Urinary bladder (tissue), 4 donors: ENCODE measurements around the gene GLRX. TPM values are rescaled to one million over a fixed set of nuclear protein-coding genes. Genes with fewer than 3 reads are reported as not detected.

ENCODE experiments used
- DNase-seq: peaks from one replicate; pipeline ENCODE4 v3.0.0-alpha.2; 2015; ENCODE audit errors: extremely low spot score
- H3K27ac ChIP-seq: one replicate; pipeline ENCODE4 v1.5.1; 2013; ENCODE audit warnings: low read depth, mild to moderate bottlenecking, moderate library complexity
- H3K36me3 ChIP-seq: one replicate; pipeline ENCODE4 v1.6.1; 2013; ENCODE audit warnings: mild to moderate bottlenecking, moderate library complexity; ENCODE audit not compliant: insufficient read depth
- H3K4me1 ChIP-seq: one replicate; pipeline ENCODE4 v1.6.1; 2013; ENCODE audit warnings: mild to moderate bottlenecking, moderate library complexity; ENCODE audit not compliant: insufficient read depth
- H3K4me3 ChIP-seq: one replicate; pipeline ENCODE4 v1.5.1; 2013; ENCODE audit warnings: low read depth, low read length
- WGBS: extraction: QIAGEN DNeasy Blood & Tissue Kit; methylation state at CpG from one replicate; pipeline ENCODE4 v1.1.7; 2013; 5-methylcytosine and 5-hydroxymethylcytosine counted together
- polyA plus RNA-seq: library from polyadenylated mRNA; stranded (reverse); fragments of 200-250 nt; gene quantifications from one replicate; pipeline ENCODE4 v1.2.3, GENCODE V29; 2013
- total RNA-seq: library from RNA; depleted of rRNA; stranded (reverse); fragments of >200 nt; gene quantifications from one replicate; pipeline ENCODE4 v1.2.3, GENCODE V29; 2014
- donor health status: healthy with polysubstance abuse.
- donor health status: healthy.

GLRX gene
- total and polyA plus RNA-seq, 2 donors = 23.5 to 61.1 TPM

- WGBS = 94% methylated on average over 3 of the region's 3 CpGs
- DNase-seq = no peak
- Histone ChIP-seq H3K4me3 (no peak overlapping the region), H3K36me3 (no peaks in the 10 kb centered on the region), H3K4me1 (no peaks in the 10 kb centered on the region), H3K27ac (no peak overlapping the region)
Measured at GRCh38 chr5:95801961-95802360, 20.6 kb downstream of the GLRX start.

- H3K4me3 ChIP-seq = no peak overlapping the region
- no peak overlapping the region for H3K27ac ChIP-seq
- H3K4me1 ChIP-seq = no peaks in the 10 kb centered on the region
- H3K36me3 ChIP-seq = no peaks in the 10 kb centered on the region
- no peak for DNase-seq
- WGBS = 29% methylated on average over 2 of the region's 2 CpGs
Measured at GRCh38 chr5:95801532-95801931, 21.0 kb downstream of the GLRX start.

- no peak for DNase-seq
- H3K4me3 ChIP-seq = no peak overlapping the region
- no peaks in the 10 kb centered on the region for H3K4me1 ChIP-seq
- no peak overlapping the region for H3K27ac ChIP-seq
- 99% methylated on average over 3 of the region's 3 CpGs for WGBS
- H3K36me3 ChIP-seq = no peaks in the 10 kb centered on the region
Measured at GRCh38 chr5:95800553-95800952, 22.0 kb downstream of the GLRX start.

- 94% methylated on average over 4 of the region's 4 CpGs for WGBS
- Histone ChIP-seq H3K27ac (no peak overlapping the region), H3K36me3 (no peaks in the 10 kb centered on the region), H3K4me3 (no peak overlapping the region), H3K4me1 (no peaks in the 10 kb centered on the region)
- DNase-seq = no peak
Measured at GRCh38 chr5:95799191-95799835, 23.2 kb downstream of the GLRX start.

GRCh38 chr5:95798545-95798944 lies 24.0 kb downstream of the GLRX start:
- no peaks in the 10 kb centered on the region for H3K4me1 ChIP-seq
- H3K27ac ChIP-seq = no peak overlapping the region
- no peak overlapping the region for H3K4me3 ChIP-seq
- H3K36me3 ChIP-seq = no peaks in the 10 kb centered on the region
- no peak for DNase-seq

GRCh38 chr5:95798048-95798447 lies 24.5 kb downstream of the GLRX start:
- WGBS = 97% methylated on average over 2 of the region's 2 CpGs
- Histone ChIP-seq H3K36me3 (no peaks in the 10 kb centered on the region), H3K4me3 (no peak overlapping the region), H3K27ac (no peak overlapping the region), H3K4me1 (no peaks in the 10 kb centered on the region)
- DNase-seq = no peak

- no peak overlapping the region for H3K4me3 ChIP-seq
- no peaks in the 10 kb centered on the region for H3K36me3 ChIP-seq
- H3K27ac ChIP-seq = no peak overlapping the region
- WGBS = 98% methylated on average over 3 of the region's 3 CpGs
- H3K4me1 ChIP-seq = no peaks in the 10 kb centered on the region
- DNase-seq = no peak
Measured at GRCh38 chr5:95797301-95797700, 25.2 kb downstream of the GLRX start.

GRCh38 chr5:95794070-95794516 lies 28.4 kb downstream of the GLRX start:
- Histone ChIP-seq H3K4me1 (no peaks in the 10 kb centered on the region), H3K36me3 (no peaks in the 10 kb centered on the region), H3K4me3 (no peak overlapping the region), H3K27ac (no peak overlapping the region)
- DNase-seq = no peak
- WGBS = 49% methylated on average over 3 of the region's 3 CpGs

GRCh38 chr5:95791751-95792150 lies 30.8 kb downstream of the GLRX start:
- no peak for DNase-seq
- WGBS = 91% methylated on average over 6 of the region's 6 CpGs
- H3K36me3 ChIP-seq = no peaks in the 10 kb centered on the region
- H3K4me3 ChIP-seq = no peak overlapping the region
- H3K4me1 ChIP-seq = no peaks in the 10 kb centered on the region
- no peak overlapping the region for H3K27ac ChIP-seq

GRCh38 chr5:95788493-95788892 lies 34.0 kb downstream of the GLRX start:
- 88% methylated on average over 8 of the region's 8 CpGs for WGBS
- no peak for DNase-seq
- Histone ChIP-seq H3K36me3 (no peaks in the 10 kb centered on the region), H3K4me3 (no peak overlapping the region), H3K4me1 (no peaks in the 10 kb centered on the region), H3K27ac (no peak overlapping the region)

GRCh38 chr5:95786821-95787418 lies 35.6 kb downstream of the GLRX start:
- Histone ChIP-seq H3K27ac (no peak overlapping the region), H3K36me3 (no peaks in the 10 kb centered on the region), H3K4me3 (no peak overlapping the region), H3K4me1 (no peaks in the 10 kb centered on the region)
- 92% methylated on average over 3 of the region's 3 CpGs for WGBS
- no peak for DNase-seq

- 91% methylated on average over 9 of the region's 9 CpGs for WGBS
- DNase-seq = no peak
- no peak overlapping the region for H3K27ac ChIP-seq
- H3K36me3 ChIP-seq = no peaks in the 10 kb centered on the region
- no peaks in the 10 kb centered on the region for H3K4me1 ChIP-seq
- no peak overlapping the region for H3K4me3 ChIP-seq
Measured at GRCh38 chr5:95784514-95785302, 37.8 kb downstream of the GLRX start.

GRCh38 chr5:95783661-95784060 lies 38.9 kb downstream of the GLRX start:
- no peak for DNase-seq
- H3K4me1 ChIP-seq = no peaks in the 10 kb centered on the region
- 96% methylated on average over 3 of the region's 3 CpGs for WGBS
- H3K4me3 ChIP-seq = no peak overlapping the region
- no peaks in the 10 kb centered on the region for H3K36me3 ChIP-seq
- no peak overlapping the region for H3K27ac ChIP-seq

- WGBS = 86% methylated on average over 4 of the region's 4 CpGs
- Histone ChIP-seq H3K4me1 (no peaks in the 10 kb centered on the region), H3K4me3 (no peak overlapping the region), H3K27ac (no peak overlapping the region), H3K36me3 (no peaks in the 10 kb centered on the region)
- DNase-seq = no peak
Measured at GRCh38 chr5:95782181-95782580, 40.3 kb downstream of the GLRX start.
